Esophagus squamous epithelium (tissue), 4 donors: Measurements from ENCODE around the gene GFRA1.

Experiments
- CTCF ChIP-seq, 6 experiments: fragments of 450-650 bp in 4 of 6; fragments of 200-600 bp in 2 of 6; sonication (generic) in 2 of 6; IDR thresholded peaks; one replicate each; pipeline ENCODE4 v1.5.1; 2016 to 2019; ENCODE audit warnings: antibody characterized with exemption in 6 of 6, mild to moderate bottlenecking in 4 of 6, moderate library complexity in 4 of 6
- POLR2A ChIP-seq, 4 donors: fragments of 450-650 bp; IDR thresholded peaks; one replicate each; pipeline ENCODE4 v1.6.1; 2017; ENCODE audit warnings: antibody characterized with exemption in 4 of 4, mild to moderate bottlenecking in 4 of 4, moderate library complexity in 3 of 4

- TF ChIP-seq POLR2A (IDR thresholded peaks at IDR 0.05), result no peak
- no peak for TF ChIP-seq CTCF (IDR thresholded peaks at IDR 0.05)
These were observed 16.2 kb downstream of the GFRA1 start for GRCh38 chr10:116256752-116257259.
